Medulla oblongata (tissue), 1 donor: Measurements from ENCODE around the gene NHLRC4.

Source experiments
- DNase-seq: peaks from one replicate; pipeline ENCODE4 v3.0.0-alpha.2; 2015; ENCODE audit errors: extremely low spot score

Gene NHLRC4

GRCh38 chr16:530111-530817 lies 36.5 kb upstream of the NHLRC4 start:
- DNase-seq, result no peak

- DNase-seq, result no peak
These were observed 35.2 kb upstream of the NHLRC4 start for GRCh38 chr16:531494-532125.

GRCh38 chr16:533391-534123 lies 33.2 kb upstream of the NHLRC4 start:
- DNase-seq, result no peak

GRCh38 chr16:534135-534534 lies 32.7 kb upstream of the NHLRC4 start:
- DNase-seq, result no peak

GRCh38 chr16:534856-535445 lies 31.9 kb upstream of the NHLRC4 start:
- no peak for DNase-seq

GRCh38 chr16:535446-536405 lies 31.1 kb upstream of the NHLRC4 start:
- DNase-seq, result no peak

- DNase-seq, result no peak
These were observed 30.1 kb upstream of the NHLRC4 start for GRCh38 chr16:536746-537145.

- DNase-seq, result no peak
These were observed 29.1 kb upstream of the NHLRC4 start for GRCh38 chr16:537415-538335.

- DNase-seq, result no peak
These were observed 26.8 kb upstream of the NHLRC4 start for GRCh38 chr16:539901-540530.

- DNase-seq, result no peak
These were observed 26.0 kb upstream of the NHLRC4 start for GRCh38 chr16:540645-541340.

GRCh38 chr16:543301-544164 lies 23.3 kb upstream of the NHLRC4 start:
- DNase-seq, result no peak

- no peak for DNase-seq
These were observed 22.3 kb upstream of the NHLRC4 start for GRCh38 chr16:544517-544916.

GRCh38 chr16:546909-547770 lies 19.7 kb upstream of the NHLRC4 start:
- no peak for DNase-seq

GRCh38 chr16:548586-548985 lies 18.2 kb upstream of the NHLRC4 start:
- DNase-seq, result no peak

GRCh38 chr16:549544-550263 lies 17.1 kb upstream of the NHLRC4 start:
- DNase-seq, result no peak

GRCh38 chr16:551210-551609 lies 15.6 kb upstream of the NHLRC4 start:
- no peak for DNase-seq

GRCh38 chr16:552171-552570 lies 14.6 kb upstream of the NHLRC4 start:
- no peak for DNase-seq
